OCI-LY3 (cell line): ENCODE results near the gene SLC22A5.

Experiments
- H2AFZ ChIP-seq: fragments of 200-600, 300-600 bp; shearing (Covaris generic); 2 replicates; pipeline ENCODE4 v1.6.0; 2014; ENCODE audit warnings: antibody characterized with exemption, low read depth, low read length
- H3K27ac ChIP-seq: fragments of 200-600, 300-600 bp; sonication (generic); 2 replicates; pipeline ENCODE4 v1.5.1; 2014; ENCODE audit warnings: mild to moderate bottlenecking, low read length, moderate library complexity, mixed read lengths
- H3K27me3 ChIP-seq: fragments of 200-600, 300-600 bp; sonication (generic); 2 replicates; pipeline ENCODE4 v1.6.1; 2014; ENCODE audit warnings: low read depth, low read length, mixed read lengths
- H3K36me3 ChIP-seq: fragments of 200-600, 300-600 bp; sonication (generic); replicated peaks from 2 replicates; pipeline ENCODE3; 2014; ENCODE audit warnings: low read depth, low read length, mixed read lengths
- H3K4me1 ChIP-seq: fragments of 300-600, 200-600 bp; sonication (generic); 2 replicates; pipeline ENCODE4 v1.6.1; 2014; ENCODE audit warnings: low read length, mixed read lengths
- H3K4me2 ChIP-seq: fragments of 200-600, 300-600 bp; sonication (generic); 2 replicates; pipeline ENCODE4 v1.6.1; 2014; ENCODE audit warnings: low read length, mixed read lengths
- H3K4me3 ChIP-seq: fragments of 300-600, 200-600 bp; sonication (generic); 2 replicates; pipeline ENCODE4 v1.5.1; 2014; ENCODE audit warnings: antibody characterized with exemption, mild to moderate bottlenecking, low read length, moderate library complexity
- H3K79me2 ChIP-seq: fragments of 300-600, 200-600 bp; shearing (Covaris generic); 2 replicates; pipeline ENCODE4 v1.6.1; 2014; ENCODE audit warnings: mild to moderate bottlenecking, low read length, mixed read lengths
- H3K9ac ChIP-seq: fragments of 300-600, 200-600 bp; shearing (Covaris generic); 2 replicates; pipeline ENCODE4 v1.6.0; 2014; ENCODE audit warnings: mild to moderate bottlenecking, low read length, moderate library complexity
- H3K9me3 ChIP-seq: fragments of 200-600, 300-600 bp; shearing (Covaris generic); 2 replicates; pipeline ENCODE4 v1.6.1; 2014; ENCODE audit warnings: low read length, mixed read lengths; ENCODE audit not compliant: insufficient read depth
- H4K20me1 ChIP-seq: fragments of 200-600, 300-600 bp; sonication (generic); 2 replicates; pipeline ENCODE4 v1.6.1; 2016; ENCODE audit warnings: low read length, mixed read lengths; ENCODE audit not compliant: insufficient read depth
- CTCF ChIP-seq: fragments of 200-600, 300-600 bp; sonication (generic); IDR thresholded peaks from 2 replicates; pipeline ENCODE4 v1.5.1; 2014; ENCODE audit warnings: antibody characterized with exemption, low read length, low read depth
- EZH2phosphoT487 ChIP-seq: fragments of 200-600 bp; shearing (Covaris generic); IDR thresholded peaks from 2 replicates; pipeline ENCODE4 v1.6.1; 2018; ENCODE audit warnings: antibody characterized with exemption, mixed run types, low read depth

Gene SLC22A5

DNA sequence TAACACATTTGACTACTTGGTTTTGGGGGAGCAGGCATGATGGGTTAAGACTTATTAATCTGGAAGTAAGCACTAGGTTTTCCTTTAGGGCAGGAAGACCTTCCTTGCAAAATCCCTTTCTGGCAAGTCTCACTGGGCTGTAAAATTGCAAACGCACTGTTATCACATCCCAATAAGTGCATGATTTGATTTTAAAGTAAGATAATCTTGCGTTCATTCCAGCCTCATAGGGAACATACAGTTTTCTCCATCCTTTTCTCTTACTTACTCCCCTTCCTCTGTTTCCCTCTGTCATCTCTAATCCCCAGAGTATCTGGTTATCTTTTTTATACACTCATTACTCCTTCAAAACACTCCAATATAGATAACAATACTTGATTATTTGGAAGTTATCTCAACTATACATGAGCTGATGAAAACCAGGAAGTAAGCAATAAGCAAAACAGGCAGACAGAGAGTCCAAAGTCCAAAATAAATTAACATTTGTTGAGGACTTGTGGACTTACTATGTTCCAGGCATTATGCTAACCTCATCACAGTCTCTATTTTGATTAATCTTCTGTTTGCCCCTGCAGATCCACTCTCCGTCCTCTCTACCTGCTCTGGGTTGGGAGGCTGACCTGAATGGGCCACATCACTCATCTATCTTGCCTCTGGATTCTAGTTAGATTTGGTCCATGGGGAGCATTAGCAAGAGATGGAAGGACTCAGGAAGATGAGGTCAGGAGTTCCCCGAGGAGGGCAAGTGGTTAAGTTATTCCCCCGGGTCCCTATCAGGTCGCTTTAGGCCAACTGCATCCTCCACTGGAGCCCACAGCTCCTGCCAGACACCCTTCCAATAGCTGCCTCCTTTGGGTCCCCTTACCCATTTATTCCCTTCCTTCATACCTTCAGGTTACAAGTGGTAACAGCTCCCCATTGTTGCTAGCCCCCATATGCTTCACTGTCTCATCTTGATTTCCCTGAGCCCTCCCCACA lies 60.2 kb downstream of the SLC22A5 start:
- no peak overlapping the region for H3K27ac ChIP-seq
- H3K36me3 ChIP-seq, result no peaks in the 10 kb centered on the region
- H3K79me2 ChIP-seq, result no peaks in the 10 kb centered on the region
- no peak overlapping the region for H2AFZ ChIP-seq
- no peak overlapping the region for H3K4me2 ChIP-seq
- H4K20me1 ChIP-seq, result no peaks in the 10 kb centered on the region
- no peak overlapping the region for H3K9ac ChIP-seq
- TF ChIP-seq EZH2phosphoT487, result no peak
- no peak for TF ChIP-seq CTCF
- peaks cover 54% of the 10 kb centered on the region for H3K4me1 ChIP-seq
- H3K27me3 ChIP-seq, result no peaks in the 10 kb centered on the region
- H3K9me3 ChIP-seq, result no peaks in the 10 kb centered on the region
- no peak overlapping the region for H3K4me3 ChIP-seq

DNA sequence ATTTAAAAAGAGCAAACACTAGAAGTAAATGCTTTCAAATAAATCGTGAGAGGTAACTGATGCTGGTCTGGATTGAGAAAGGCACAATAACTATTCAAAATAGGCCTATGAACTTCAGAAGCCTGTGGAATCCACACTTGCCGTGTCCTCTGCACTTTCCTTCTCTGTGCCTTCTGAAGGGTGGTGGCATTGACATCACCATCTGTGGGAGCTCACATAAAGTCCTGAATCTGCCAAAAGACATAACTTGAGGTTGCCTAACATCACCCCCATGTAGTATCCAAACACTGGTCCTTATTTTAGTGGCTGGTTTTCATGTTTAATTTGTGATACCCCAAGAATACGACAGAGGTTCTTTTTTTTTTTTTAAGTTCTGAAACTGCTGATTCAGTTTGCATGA lies 61.2 kb downstream of the SLC22A5 start:
- H2AFZ ChIP-seq, result no peak overlapping the region
- no peaks in the 10 kb centered on the region for H3K79me2 ChIP-seq
- peaks cover 44% of the 10 kb centered on the region for H3K4me1 ChIP-seq
- no peak overlapping the region for H3K27ac ChIP-seq
- H3K9ac ChIP-seq, result no peak overlapping the region
- TF ChIP-seq EZH2phosphoT487 (no peak), CTCF (no peak)
- H3K4me2 ChIP-seq, result peak overlapping the region; percentile 26
- H3K36me3 ChIP-seq, result no peaks in the 10 kb centered on the region
- no peaks in the 10 kb centered on the region for H3K9me3 ChIP-seq
- H4K20me1 ChIP-seq, result no peaks in the 10 kb centered on the region
- no peak overlapping the region for H3K4me3 ChIP-seq
- H3K27me3 ChIP-seq, result no peaks in the 10 kb centered on the region

- no peaks in the 10 kb centered on the region for H3K9me3 ChIP-seq
- no peak overlapping the region for H3K4me2 ChIP-seq
- no peak overlapping the region for H3K9ac ChIP-seq
- H3K79me2 ChIP-seq, result no peaks in the 10 kb centered on the region
- H3K4me1 ChIP-seq, result peaks cover 36% of the 10 kb centered on the region
- H2AFZ ChIP-seq, result no peak overlapping the region
- TF ChIP-seq CTCF (no peak), EZH2phosphoT487 (no peak)
- H3K27me3 ChIP-seq, result no peaks in the 10 kb centered on the region
- no peak overlapping the region for H3K4me3 ChIP-seq
- no peaks in the 10 kb centered on the region for H4K20me1 ChIP-seq
- H3K36me3 ChIP-seq, result no peaks in the 10 kb centered on the region
- no peak overlapping the region for H3K27ac ChIP-seq
Observed at GRCh38 chr5:132431632-132432031, 62.1 kb downstream of the SLC22A5 start.

DNA sequence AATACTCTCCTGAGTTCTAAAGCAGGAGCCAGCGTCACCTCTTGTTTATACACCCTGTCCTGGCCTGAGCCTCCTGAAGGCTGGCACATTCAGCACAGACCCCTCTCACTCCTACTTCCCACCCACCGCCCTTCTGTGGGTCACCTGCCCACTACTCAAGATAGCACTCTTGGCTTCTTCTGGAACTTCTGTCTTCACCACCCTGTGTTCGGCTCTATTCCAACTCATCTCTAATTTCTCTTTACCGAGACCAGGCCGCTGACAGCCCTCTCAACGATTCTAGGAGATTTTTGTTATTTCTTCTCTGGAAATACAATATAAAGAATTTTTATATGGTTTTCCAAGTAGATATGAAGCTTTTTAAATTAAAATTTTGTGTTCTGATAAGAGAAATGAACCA lies 63.6 kb downstream of the SLC22A5 start:
- no peak overlapping the region for H3K4me2 ChIP-seq
- no peaks in the 10 kb centered on the region for H3K27me3 ChIP-seq
- no peak overlapping the region for H2AFZ ChIP-seq
- H3K4me1 ChIP-seq, result peaks cover 36% of the 10 kb centered on the region
- H3K27ac ChIP-seq, result no peak overlapping the region
- no peaks in the 10 kb centered on the region for H3K9me3 ChIP-seq
- no peak overlapping the region for H3K9ac ChIP-seq
- TF ChIP-seq EZH2phosphoT487 (no peak), CTCF (no peak)
- no peaks in the 10 kb centered on the region for H3K36me3 ChIP-seq
- no peak overlapping the region for H3K4me3 ChIP-seq
- H3K79me2 ChIP-seq, result no peaks in the 10 kb centered on the region
- no peaks in the 10 kb centered on the region for H4K20me1 ChIP-seq
